ENCODE data around the gene DYNLT1. TPM values are rescaled to one million over a fixed set of nuclear protein-coding genes. Genes with fewer than 3 reads are reported as not detected.
"Not testable (repeated sequence)": the region's sequence is repeated elsewhere in the genome, so short reads cannot be mapped to it uniquely, and the experiment has no call there.

Gene DYNLT1
- total RNA-seq, 2 experiments from 2014 or later: 94.3 to 98.3 TPM

- Mint-ChIP-seq H3K27me3 (no peaks in the 10 kb centered on the region), H3K36me3 (ENCODE audit: low read depth) (peaks cover 35% of the 10 kb centered on the region), H3K4me1 (ENCODE audit: low read depth) (peaks cover 8% of the 10 kb centered on the region)
Observed at GRCh38 chr6:158619922-158620801, 24.4 kb downstream of the DYNLT1 start.

GRCh38 chr6:158618289-158618688, 26.3 kb downstream of the DYNLT1 start:
- POLR2A ChIA-PET: interaction anchor here (0.6 kb wide), 1 partner anchor 185 kb away, joined by 3 read pairs; no protein-coding TSS in a partner anchor
- H3K9me3 Mint-ChIP-seq; DNase-seq; H3K4me1 Mint-ChIP-seq (ENCODE audit: low read depth); ATAC-seq; intact Hi-C loops (cut with micrococcal nuclease); H3K4me3 Mint-ChIP-seq; H3K27me3 Mint-ChIP-seq: not testable (repeated sequence)
- CTCF ChIA-PET: interaction anchor here (1.6 kb wide), 1 partner anchor 73 kb away, joined by 4 read pairs; no protein-coding TSS in a partner anchor
- H3K27ac Mint-ChIP-seq: peak overlapping the region; percentile 30
- H3K36me3 Mint-ChIP-seq (ENCODE audit: low read depth): peaks cover 48% of the 10 kb centered on the region

More at GRCh38 chr6:158619922-158620801, 24.4 kb downstream of the DYNLT1 start:
- POLR2A ChIA-PET: interaction anchor here (0.8 to 1.6 kb wide), 2 partner anchors 8 to 17 kb away, joined by 3 to 5 read pairs; no protein-coding TSS in a partner anchor
- CTCF ChIA-PET: interaction anchor here (1.1 kb wide), 1 partner anchor 406 kb away, joined by 4 read pairs; no protein-coding TSS in a partner anchor
- no peak overlapping the region for H3K4me3 Mint-ChIP-seq
- DNase-seq: no peak
- TF ChIP-seq, protein P1, sequence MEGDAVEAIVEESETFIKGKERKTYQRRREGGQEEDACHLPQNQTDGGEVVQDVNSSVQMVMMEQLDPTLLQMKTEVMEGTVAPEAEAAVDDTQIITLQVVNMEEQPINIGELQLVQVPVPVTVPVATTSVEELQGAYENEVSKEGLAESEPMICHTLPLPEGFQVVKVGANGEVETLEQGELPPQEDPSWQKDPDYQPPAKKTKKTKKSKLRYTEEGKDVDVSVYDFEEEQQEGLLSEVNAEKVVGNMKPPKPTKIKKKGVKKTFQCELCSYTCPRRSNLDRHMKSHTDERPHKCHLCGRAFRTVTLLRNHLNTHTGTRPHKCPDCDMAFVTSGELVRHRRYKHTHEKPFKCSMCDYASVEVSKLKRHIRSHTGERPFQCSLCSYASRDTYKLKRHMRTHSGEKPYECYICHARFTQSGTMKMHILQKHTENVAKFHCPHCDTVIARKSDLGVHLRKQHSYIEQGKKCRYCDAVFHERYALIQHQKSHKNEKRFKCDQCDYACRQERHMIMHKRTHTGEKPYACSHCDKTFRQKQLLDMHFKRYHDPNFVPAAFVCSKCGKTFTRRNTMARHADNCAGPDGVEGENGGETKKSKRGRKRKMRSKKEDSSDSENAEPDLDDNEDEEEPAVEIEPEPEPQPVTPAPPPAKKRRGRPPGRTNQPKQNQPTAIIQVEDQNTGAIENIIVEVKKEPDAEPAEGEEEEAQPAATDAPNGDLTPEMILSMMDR (IDR thresholded peaks at IDR 0.05): no peak
- H3K9me3 Mint-ChIP-seq: no peaks in the 10 kb centered on the region
- H3K27ac Mint-ChIP-seq: no peak overlapping the region
- intact Hi-C loops (cut with micrococcal nuclease): no loop called here
- ATAC-seq: no peak

- intact Hi-C loops (cut with micrococcal nuclease); ATAC-seq; H3K4me1 Mint-ChIP-seq (ENCODE audit: low read depth); H3K9me3 Mint-ChIP-seq; POLR2A ChIA-PET; CTCF ChIA-PET; DNase-seq; H3K4me3 Mint-ChIP-seq; H3K27ac Mint-ChIP-seq; H3K27me3 Mint-ChIP-seq: not testable (repeated sequence)
- H3K36me3 Mint-ChIP-seq (ENCODE audit: low read depth): peaks cover 70% of the 10 kb centered on the region
Observed at GRCh38 chr6:158614606-158615005, 29.9 kb downstream of the DYNLT1 start.

GRCh38 chr6:158611541-158612370, 32.8 kb downstream of the DYNLT1 start:
- ChIA-PET CTCF (interaction anchor here (0.9 kb wide), 1 partner anchor 48 kb away, joined by 3 read pairs; no protein-coding TSS in a partner anchor), POLR2A (interaction anchor here (0.9 kb wide), 1 partner anchor 9 kb away, joined by 3 read pairs; no protein-coding TSS in a partner anchor)
- Mint-ChIP-seq H3K27ac (no peak overlapping the region), H3K4me3 (no peak overlapping the region), H3K36me3 (ENCODE audit: low read depth) (peaks cover 67% of the 10 kb centered on the region), H3K27me3 (no peaks in the 10 kb centered on the region), H3K9me3 (peaks cover 4% of the 10 kb centered on the region), H3K4me1 (ENCODE audit: low read depth) (no peaks in the 10 kb centered on the region)
- TF ChIP-seq, protein P1 (IDR thresholded peaks at IDR 0.05): no peak
- DNase-seq (no peak), ATAC-seq (no peak)
- intact Hi-C loops (cut with micrococcal nuclease): no loop called here

- H3K4me1 Mint-ChIP-seq (ENCODE audit: low read depth): no peaks in the 10 kb centered on the region
- H3K4me3 Mint-ChIP-seq: no peak overlapping the region
- POLR2A ChIA-PET: interaction anchor here (0.8 kb wide), 1 partner anchor 32 kb away, joined by 3 read pairs; no protein-coding TSS in a partner anchor
- CTCF ChIA-PET: interaction anchor here (0.8 to 0.9 kb wide), 2 partner anchors 33 to 49 kb away, joined by 3 read pairs; no protein-coding TSS in a partner anchor
- TF ChIP-seq, protein P1 (IDR thresholded peaks at IDR 0.05): no peak
- H3K27ac Mint-ChIP-seq: no peak overlapping the region
- no peaks in the 10 kb centered on the region for H3K27me3 Mint-ChIP-seq
- H3K9me3 Mint-ChIP-seq: peaks cover 4% of the 10 kb centered on the region
- intact Hi-C loops (cut with micrococcal nuclease): no loop called here
- ATAC-seq (no peak), DNase-seq (no peak)
- peaks cover 66% of the 10 kb centered on the region for H3K36me3 Mint-ChIP-seq (ENCODE audit: low read depth)
Observed at GRCh38 chr6:158611039-158611438, 33.5 kb downstream of the DYNLT1 start.
